EH (cell line): ENCODE measurements around the gene PEAK3.

ENCODE experiments used
- DNase-seq: peaks from one replicate; pipeline ENCODE4 v3.0.0-alpha.2; 2015; ENCODE audit warnings: low read depth

PEAK3 gene, protein sequence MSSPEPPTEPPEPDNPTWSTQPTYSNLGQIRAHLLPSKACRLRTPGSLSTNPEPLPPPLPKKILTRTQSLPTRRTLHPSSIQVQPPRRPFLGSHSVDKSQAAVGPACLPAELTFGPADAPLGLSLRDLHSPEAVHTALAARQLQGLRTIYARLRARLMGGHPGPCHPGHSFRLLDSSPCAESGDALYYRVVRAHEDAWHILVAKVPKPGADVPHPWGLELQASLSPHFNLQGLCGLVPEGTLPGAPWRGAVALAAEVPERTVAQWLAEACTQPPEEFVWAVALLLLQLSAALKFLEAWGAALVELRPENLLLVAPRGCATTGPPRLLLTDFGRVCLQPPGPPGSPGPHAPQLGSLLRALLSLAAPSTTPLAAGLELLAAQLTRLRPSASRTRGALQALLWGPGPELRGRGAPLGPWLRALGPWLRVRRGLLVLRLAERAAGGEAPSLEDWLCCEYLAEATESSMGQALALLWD

DNA sequence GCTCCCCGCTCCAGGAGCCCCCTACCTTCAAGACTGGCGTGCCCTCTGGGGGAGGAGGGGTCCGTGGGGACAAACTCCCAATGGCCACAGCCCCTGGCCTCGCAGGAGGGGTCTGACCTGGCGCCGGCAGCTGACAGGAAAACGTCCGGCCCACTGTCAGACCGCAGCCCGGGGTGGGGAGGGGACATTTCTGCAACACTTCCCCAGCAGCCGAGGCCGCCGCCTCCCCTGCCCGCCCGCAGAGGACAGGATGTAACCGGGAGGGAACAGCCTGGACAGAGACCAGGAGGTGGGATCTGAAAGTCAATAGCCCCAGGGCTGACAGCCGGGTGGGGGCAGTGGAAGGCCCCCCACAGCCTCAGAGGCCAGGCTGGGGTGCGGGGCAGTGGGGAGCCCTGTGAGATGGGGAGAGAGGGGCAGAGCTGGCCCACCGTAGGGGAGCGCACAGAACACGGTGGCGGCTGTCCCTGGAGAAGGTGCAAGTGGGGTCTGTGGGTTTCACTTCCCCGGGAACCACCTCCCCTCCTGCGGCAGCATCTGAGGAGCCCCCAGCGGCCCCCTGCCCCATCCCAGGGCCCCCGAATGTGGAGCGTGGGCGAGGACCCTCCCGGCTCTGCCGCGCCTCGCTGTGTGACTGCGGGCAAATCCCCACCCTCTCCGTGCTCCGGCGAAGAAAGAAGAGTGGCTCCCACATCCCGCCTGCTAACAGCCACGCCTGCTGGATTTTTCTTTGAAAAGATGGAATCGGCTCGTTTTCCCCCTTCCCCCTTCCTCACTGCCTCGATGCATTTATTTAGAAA is at the start of gene PEAK3:
PEAK3 (minus strand) TSS at position 114 of the 800 bp plus-strand sequence. CDS start 1,244 bp downstream, outside the sequence.
- peak; percentile 72 for DNase-seq

DNA sequence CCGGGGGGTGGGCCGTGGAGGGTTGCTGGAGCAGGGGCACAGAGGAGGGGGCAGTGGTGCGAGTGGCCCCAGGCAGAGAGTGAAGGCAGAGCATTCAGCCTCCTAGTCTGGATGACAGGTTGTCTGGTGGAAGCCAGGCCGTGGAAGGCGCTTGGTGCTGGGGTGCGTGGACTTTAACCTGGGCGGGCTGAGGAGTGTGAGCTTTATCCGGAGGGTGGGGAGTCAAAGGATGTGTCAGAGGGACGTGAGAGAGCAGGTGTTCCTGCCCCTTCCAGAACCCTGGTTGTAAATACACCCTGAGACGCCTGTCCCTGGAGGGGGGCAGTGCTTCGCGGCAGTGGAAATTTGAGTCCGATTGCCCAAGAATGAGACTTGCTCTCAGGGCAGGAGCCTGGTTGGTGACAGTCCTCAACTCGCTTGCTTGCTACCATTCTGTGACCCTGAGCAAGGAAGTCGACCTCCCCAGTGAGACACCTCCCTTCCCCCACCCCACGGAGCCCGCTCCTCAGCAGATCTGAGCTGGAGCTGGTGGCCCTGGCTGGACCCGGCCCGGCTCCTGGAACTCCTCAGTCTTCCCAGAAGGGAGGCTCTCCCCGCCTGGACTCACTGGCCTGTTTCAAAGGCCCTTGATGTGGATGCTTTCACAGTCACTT is 48.8 kb upstream of the PEAK3 start:
- no peak for DNase-seq

DNA sequence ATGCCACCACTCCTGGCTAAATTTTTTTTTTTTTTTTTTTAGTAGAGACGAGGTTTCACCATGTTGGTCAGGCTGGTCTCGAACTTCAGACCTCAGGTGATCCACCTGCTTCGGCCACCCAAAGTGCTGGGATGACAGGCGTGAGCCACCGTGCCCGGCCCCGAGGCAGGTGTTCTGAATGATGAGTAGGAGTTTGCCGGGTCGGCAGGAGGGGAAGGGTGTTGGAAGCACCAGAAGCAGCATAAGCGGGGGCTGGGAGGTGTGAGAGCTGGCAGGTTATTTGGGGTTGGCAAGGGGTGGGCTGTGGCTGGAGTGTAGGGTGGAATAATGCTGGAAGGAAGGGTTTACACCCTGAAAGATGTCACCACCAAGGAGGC is 48.3 kb upstream of the PEAK3 start:
- no peak for DNase-seq

DNA sequence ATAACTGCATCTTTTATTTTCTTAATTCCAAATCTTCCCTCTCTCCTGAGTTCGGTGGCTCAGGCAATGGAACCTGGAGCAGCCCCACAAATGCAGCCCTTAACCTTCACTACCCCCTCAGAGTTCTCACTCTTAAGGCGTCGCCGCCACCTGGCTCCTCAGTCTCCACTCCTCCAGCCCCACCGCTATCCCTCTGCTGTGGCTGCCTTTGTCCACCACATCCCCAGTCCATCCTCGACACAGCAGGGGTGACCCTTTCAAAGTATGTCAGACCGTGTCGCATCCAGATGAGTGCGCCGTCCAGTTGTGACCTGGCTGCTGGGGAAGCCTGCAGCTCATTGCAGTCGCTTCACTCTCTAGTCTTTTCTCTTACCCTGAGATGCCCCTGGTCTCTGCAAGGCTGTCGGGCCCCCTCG is 47.5 kb upstream of the PEAK3 start:
- DNase-seq: no peak

DNA sequence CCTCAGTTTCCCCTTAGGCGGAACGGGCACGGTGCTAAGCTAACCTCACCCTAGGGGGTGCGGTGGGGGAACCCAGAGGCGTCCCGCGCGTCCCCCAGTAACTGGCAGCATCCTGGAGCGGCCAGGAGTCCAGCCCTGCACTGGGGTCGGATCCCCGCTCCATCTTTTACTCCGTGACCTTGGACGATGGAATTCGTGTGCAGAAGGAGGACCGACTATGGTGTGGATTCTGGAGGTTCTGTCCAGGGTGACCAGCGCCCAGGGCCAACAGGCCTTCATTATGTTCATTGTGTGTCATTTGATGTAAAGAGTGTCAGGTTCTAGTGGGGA is 47.1 kb upstream of the PEAK3 start:
- no peak for DNase-seq

DNA sequence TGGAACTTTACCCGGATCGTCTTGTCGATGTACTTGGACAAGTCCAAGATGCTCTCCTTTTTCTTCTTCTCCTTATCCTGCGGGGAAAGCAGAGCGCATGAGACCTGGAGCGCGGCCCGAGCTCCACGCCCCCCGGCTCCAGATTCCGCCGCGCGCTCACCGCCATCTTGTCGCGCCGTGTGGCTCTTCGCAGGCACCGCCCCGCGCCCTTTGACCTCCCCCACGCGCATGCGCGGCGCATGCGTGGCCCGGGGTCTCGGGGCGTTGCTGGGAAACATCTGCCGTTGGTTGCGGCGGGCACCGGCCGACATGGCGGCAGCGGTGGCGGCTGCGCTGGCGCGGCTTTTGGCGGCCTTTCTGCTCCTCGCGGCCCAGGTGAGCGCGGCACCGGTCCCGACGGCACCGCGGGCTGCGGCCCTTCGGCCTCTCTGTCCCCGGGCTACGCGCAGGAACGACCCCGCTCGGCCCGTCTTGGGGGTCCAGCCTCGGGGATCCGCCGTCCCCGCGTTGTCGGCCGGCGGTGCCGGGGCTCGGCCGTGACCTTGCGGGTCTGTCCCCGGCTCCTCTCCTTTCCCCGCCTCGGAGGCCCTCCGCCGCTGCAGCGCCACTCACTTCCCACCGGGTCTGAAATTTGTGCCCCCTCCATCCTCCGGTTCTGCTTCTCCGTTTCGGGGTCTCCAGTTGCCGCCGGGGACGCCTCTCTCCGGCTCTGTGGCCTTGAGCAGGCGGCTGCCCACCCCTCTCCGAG is 46.6 kb upstream of the PEAK3 start, which contains the start of the genes LSM7 and SPPL2B:
LSM7 (minus strand) TSS at position 186 of the 748 bp plus-strand sequence; CDS start at position 166, 20 bp downstream.
SPPL2B (plus strand) TSS at position 284 of the 748 bp plus-strand sequence; CDS start at position 310, 26 bp downstream.
- peak; percentile 89 for DNase-seq

DNA sequence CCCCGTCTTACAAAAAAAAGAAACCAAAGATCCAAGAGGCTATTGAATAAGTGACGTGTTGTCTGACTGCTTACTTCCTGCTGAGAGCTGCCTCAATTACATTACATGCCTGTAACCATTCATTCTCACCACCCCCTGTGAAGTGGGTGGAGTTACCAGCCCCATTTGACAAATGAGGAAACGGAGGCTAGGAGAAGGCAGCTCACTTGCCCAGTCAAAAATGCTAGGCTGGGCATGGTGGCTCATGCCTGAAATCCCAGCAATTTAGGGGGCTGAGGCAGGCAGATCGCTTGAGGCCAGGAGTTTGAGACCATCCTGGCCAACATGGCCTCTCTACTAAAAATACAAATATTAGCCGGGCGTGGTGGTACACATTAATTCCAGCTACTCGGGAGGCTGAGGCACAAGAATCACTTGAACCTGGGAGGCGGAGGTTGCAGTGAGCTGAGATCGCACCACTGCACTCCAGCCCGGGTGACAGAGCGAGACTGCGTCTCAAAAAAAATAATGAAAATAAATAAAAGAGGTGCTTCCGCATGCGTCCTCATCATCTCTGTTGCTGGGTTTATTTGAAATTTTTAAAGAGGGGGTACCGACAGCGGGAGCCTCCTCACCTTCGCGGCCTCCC is 45.9 kb upstream of the PEAK3 start:
- DNase-seq: peak; percentile 94

DNA sequence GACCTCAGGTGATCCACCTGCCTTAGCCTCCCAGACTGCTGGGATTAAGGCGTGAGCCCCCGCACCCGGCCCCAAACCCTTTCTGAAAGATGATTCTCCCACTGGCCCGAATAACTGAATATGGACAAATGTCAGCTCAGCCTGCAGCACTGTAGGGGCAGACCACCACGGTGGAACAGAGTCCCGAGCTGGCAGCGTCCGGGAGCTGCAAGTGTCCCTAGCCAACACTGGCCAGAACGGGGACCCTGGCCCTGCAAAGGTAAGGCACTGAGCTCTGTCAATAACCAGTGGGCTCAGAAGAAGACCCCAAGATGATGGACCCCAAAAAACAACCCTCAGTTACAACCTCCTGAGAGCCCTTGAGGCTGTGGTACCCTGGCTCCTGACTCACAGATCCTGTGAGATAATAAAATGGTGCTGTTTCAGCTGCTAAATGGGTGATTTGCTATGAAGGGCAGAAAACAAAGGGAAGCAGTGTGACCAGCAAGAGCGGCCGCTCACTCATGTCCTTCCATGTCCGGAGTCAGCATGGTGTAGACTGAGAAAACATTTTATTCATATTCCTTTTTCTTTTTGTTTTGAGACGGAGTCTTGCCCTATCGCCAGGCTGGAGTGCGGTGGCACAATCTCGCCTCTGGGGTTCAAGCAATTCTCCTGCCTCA is 44.9 kb upstream of the PEAK3 start:
- no peak for DNase-seq

DNA sequence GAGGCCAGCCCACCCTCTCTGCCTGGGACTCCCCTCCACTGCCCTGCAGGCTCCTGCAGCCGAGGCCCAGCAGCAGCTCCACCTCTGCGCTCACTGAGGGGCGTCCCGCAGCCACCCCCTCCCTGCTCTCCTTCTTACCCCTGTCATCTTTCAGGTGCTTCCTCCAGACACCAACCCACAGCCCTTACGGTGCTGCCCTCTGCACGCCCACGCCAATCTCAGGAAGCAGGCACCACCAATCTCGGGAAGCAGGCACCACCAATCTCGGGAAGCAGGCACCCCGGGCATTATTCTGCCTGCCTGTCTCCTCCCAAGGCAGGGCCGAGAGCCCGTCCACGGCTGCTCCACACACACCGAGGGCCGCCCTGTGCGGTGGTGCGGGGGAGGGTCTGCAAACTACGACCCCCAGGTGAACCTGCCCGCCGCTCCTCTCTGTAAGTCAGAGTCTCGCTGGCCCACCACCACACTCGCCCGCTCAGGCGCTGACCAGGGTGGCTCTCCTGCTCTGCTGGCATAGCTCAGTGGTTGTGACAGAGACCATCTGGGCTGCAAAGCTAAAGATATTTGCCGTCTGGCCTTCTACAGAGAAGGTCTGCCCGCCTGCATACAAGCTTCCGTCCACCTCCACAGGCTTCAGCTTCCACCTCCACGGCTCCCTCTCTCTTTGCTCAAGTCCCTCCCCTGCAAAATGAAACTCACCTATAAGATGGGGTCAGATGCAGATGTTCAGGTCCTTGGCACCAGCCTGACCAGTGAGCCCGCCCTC is 43.5 kb upstream of the PEAK3 start:
- DNase-seq: no peak

DNA sequence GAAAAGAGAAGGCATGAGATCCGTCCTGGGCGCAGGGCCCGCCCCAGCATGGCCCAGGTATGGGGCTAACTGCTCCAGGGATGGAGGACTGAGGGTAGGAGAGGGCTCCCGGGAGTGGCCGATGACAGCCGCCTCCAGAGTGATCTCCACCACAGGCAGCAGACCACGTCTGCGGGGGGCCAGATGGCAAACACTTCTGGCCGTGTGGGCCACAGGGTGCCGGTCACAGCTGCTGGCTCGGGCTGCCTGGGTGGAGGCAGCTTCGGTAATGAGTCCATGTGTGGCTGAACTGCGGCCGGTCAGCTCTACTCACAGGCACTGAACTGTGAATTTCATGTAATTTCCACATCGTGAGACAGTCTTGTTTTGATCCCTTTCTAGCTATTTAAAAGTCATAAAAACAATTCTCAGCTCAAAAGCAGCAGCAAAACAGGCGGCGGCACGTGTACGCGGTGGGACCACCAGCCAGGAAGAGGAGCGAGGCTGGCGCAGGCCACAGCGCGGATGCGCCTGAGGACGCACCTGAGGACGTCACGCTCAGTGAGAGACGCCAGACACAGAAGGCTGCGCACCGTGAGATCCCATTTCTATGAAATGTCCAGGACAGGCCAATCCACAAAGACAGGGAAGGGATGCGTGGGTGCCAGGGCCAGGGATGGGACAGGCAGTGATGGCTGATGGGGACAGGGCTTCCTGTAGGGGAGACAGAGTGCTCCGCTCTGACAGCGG is 42.4 kb upstream of the PEAK3 start:
- DNase-seq: no peak

DNA sequence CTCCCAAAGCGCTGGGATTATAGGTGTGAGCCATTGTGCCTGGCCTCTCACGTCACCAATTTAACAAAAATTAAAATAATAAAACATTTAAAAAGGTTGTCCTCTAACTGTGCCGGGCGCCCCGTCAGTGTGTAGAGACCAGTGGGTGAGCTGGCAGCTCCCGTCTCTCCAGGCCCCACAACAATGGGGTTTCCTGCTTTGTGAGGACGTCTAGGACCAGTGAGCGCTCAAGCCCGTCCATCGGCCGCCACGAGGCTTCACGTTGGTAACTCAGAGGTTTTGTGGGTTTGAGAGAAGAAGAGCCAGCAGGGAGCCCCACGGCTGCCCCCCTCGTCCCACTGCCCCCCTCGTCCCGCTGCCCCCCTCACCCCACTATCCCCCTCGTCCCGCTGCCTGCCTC is 41.7 kb upstream of the PEAK3 start:
- no peak for DNase-seq

DNA sequence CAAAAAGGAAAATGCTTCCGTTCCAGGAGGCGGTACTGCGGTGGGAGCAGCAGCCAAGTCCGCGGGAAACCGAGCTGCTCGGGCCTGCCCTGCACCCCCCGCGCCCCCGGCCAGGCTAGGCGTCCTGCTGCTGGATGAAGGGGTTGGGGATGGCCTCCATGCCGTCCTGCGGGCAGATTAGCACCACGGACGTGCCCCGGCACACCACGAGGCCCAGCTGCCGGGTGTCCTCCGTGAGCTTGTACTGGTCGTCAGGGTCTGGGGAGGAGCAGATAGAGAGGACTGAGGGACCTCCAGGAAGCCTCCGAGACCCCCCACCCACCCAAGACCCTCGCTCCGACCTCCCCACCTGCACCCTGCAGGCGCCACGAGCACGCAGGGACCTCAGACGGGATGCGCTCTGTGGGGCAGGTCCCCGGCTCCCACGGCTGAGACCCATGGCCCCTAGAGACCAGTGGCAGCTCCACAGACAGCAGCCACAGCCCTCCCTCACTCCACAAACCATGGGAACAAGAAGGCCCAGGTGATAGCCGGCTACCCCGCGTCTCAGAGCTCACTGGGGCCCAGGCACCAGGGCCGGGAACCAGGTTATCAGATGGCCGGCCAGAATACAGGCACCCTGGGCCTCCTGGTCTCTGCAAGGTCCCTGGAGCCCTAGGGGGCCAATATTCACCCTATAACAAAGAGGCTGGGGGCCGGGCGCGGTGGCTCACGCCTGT is 39.7 kb upstream of the PEAK3 start:
- DNase-seq: no peak

DNA sequence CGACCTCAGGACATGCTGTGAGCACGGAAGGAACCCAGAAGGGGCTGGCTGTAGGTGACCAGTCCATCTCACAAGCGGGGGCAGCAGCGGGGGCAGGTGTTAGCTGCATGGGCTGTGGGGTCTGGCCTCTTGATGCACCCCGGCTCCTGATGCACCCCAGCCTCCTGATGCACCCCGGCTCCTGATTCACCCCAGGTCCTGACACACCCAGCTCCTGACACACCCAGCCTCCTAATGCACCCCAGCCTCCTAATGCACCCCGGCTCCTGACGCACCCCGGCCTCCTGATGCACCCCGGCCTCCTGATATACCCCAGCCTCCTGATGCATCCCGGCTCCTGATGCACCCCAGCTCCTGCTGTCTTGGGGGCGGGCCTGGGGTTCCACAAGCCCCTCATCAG is 39.0 kb upstream of the PEAK3 start:
- no peak for DNase-seq

DNA sequence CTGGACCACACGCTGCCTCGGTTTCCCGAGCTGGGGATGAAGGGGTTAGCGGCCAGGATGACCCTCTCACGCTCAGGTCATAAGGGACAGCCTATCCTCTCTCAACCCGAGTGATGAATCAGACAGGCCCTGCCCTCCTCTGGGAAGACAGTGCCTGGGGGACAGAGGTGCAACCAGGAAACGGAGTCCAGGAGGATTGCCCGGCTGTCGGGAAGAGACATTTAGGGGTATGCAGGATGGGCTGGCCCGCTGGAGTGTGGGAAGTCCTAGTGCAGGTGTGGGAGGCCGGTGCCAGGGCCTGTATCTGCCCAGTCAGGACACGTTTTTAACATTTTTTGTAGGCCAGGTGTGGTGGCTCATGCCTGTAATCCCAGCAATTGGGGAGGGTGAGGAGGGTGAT is 38.1 kb upstream of the PEAK3 start:
- no peak for DNase-seq

DNA sequence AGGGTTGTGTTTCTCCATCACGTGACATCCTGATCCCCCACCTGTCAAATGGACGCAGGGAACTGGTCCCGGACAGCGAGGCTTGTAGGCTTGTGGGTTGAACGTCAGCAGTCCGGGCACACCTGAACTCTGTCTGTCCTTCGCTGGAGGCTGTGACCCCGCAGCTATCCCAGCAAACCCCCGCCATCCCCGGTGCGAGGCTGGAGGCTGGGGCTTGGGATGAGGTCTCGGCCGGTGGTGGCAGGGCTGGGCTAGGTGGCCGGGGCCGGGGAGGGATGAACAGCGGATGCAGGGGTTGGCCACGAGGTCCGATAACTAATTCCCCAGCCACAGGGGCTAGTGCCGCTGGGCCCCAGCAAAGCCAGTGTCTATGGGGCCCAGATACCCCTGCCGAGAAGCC is 37.6 kb upstream of the PEAK3 start:
- DNase-seq: no peak

DNA sequence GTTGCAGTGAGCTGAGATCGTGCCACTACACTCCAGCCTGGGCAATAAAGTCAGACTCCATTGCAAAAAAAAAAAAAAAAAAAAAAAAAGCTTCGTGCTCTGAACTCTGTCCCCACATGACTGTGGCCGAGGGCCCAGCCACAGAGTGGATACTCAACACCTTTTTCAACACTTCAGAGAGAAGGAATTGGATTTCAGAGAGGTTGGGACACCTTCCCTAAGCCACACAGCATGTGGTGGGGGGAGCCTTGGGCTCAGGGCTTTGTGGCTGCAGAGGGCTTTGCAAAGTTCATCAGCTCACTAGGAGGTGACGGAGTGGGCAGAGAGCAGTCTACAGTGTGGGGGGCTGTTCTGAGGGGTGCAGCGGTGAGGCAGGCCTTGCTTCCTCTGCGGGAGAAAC is 36.9 kb upstream of the PEAK3 start:
- DNase-seq: no peak

DNA sequence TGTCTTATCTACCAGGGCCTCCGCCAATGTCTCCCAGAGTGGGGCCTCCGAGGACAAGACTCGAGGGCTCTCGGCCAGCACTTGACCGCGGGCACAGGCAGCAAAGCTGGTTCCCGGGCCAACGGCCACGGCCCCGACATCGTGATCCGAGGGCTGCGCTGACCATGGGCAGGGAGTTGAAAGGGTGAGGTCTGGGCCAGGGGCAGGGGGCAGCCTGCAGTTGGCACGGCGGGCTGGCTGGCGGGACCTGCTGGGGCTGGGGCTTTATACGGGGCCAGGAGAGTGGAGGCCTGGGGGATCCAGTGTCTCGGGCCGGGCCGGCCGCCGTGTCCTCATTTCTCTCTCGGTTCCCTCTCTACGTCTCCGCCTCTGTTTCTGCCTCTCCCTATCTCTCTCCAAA is 35.8 kb upstream of the PEAK3 start:
- no peak for DNase-seq

DNA sequence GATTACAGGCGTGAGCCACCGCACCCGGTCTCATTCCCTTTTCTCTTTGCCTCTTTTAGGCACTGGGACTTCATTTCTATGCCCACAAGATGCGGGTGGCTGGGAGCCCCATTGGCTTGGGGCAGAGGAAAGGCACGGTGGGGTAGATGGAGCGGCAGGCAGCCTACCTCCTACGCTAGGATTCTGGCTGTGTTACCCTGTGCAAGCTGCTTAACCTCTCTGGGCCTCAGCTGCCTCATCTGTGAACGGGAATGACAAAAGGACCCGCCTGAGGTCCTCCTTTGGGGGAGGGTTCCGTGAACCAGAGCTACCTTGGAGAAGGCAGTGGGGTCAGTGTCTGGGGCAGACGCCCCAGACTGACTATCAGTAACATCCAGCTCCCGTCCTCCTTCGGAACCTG is 35.3 kb upstream of the PEAK3 start:
- DNase-seq: no peak
